IPS DF 6.9 (cell line): ENCODE data around the gene ROM1.

Experiments used
- DNase-seq: peaks from one replicate; pipeline ENCODE4 v3.0.0-alpha.2; 2013; ENCODE audit warnings: low read depth, low spot score
- H3K27ac ChIP-seq: one replicate; pipeline ENCODE4 v1.5.1; 2013; ENCODE audit warnings: low read length, control low read depth
- H3K27me3 ChIP-seq: 2 replicates; pipeline ENCODE4 v1.6.1; 2013; ENCODE audit warnings: mild to moderate bottlenecking, low read length; ENCODE audit not compliant: control insufficient read depth, insufficient read depth
- H3K36me3 ChIP-seq: 2 replicates; pipeline ENCODE4 v1.6.1; 2013; ENCODE audit warnings: low read length; ENCODE audit not compliant: control insufficient read depth, insufficient read depth
- H3K4me1 ChIP-seq: 2 replicates; pipeline ENCODE4 v1.6.1; 2013; ENCODE audit warnings: low read length; ENCODE audit not compliant: control insufficient read depth, insufficient read depth
- H3K4me3 ChIP-seq: 2 replicates; pipeline ENCODE4 v1.5.1; 2013; ENCODE audit warnings: mild to moderate bottlenecking, low read length
- H3K9me3 ChIP-seq: 2 replicates; pipeline ENCODE4 v1.6.1; 2013; ENCODE audit warnings: low read length, inconsistent platforms; ENCODE audit not compliant: control insufficient read depth, insufficient read depth
- WGBS: extraction: QIAGEN DNeasy Blood & Tissue Kit; methylation state at CpG from one replicate; pipeline ENCODE4 v1.1.7; 2013; ENCODE audit warnings: mixed read lengths, missing lambda C conversion rate; ENCODE audit not compliant: insufficient read length, insufficient coverage; 5-methylcytosine and 5-hydroxymethylcytosine counted together

ROM1 gene

DNA sequence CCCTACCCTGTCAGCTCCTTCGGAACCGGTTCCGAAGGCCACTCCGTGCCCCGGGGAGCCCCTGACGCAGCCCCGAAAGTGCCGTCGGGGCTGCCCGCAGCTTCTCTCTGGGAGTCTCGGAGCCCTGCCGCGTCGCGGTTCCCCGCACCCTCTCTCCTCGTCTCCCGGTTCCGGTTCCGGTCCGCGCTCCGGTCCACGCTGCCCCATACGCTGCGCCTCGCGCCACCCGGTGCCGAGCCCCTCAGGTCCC, 12.0 kb upstream of the ROM1 start:
- Histone ChIP-seq H3K27ac (no peak overlapping the region), H3K4me3 (peak overlapping the region; percentile 94), H3K36me3 (peaks cover 19% of the 10 kb centered on the region), H3K9me3 (no peaks in the 10 kb centered on the region), H3K4me1 (peaks cover 4% of the 10 kb centered on the region; the same call in 1 of the 2 replicates), H3K27me3 (peaks cover 3% of the 10 kb centered on the region; the same call in 1 of the 2 replicates)
- DNase-seq: no peak
- no CpG with 5 or more reads among the region's 30 CpGs for WGBS

DNA sequence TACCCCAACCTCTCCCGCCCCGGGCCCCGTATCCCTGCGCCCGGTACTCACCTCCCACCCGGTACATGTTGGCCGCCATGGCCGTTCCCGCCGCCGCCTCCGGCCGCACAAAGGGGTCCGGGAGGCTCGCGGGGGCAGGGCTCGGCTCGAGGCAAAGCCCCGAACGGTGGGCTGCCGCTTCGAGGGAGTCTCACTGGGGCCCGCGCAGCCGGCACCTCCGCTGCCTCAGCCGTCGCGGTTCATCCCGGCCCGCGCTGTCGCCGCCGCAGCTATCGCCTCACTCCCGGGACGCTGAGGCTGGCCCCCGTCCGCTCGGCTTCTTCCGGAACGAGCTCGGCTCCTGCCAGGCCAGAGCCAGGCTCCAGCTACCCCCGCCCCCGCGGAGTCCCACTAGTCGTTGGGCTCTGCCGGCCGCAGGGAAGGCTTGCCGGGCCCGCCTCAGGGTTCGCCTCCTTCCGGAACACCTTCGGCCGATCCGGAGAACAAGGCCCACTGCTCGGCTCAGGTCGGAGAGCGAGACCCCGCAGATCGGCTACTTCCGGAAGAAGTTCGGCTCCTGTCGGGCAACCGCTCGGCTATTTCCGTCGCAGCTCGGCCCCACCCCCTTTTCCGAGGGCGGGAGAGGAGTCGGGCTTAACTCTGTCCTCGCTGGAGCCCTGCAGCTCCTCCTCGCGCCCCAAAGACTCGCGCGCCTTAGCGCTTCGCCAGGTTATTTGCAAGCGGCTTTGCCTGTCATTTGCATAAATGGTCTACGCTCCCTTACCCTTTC, 11.5 kb upstream of the ROM1 start, which contains the start of gene MTA2:
MTA2 (minus strand) TSS at position 494 of the 769 bp plus-strand sequence; CDS start at position 79, 415 bp downstream.
- no CpG with 5 or more reads among the region's 83 CpGs for WGBS
- Histone ChIP-seq H3K27ac (no peak within 1 kb of the TSS), H3K27me3 (peaks cover 3% of the 10 kb centered on the region; the same call in 1 of the 2 replicates), H3K4me3 (peak within 1 kb of the TSS; percentile 94), H3K4me1 (peaks cover 4% of the 10 kb centered on the region; the same call in 1 of the 2 replicates), H3K9me3 (no peaks in the 10 kb centered on the region), H3K36me3 (peaks cover 14% of the 10 kb centered on the region)
- DNase-seq: peak; percentile 95

DNA sequence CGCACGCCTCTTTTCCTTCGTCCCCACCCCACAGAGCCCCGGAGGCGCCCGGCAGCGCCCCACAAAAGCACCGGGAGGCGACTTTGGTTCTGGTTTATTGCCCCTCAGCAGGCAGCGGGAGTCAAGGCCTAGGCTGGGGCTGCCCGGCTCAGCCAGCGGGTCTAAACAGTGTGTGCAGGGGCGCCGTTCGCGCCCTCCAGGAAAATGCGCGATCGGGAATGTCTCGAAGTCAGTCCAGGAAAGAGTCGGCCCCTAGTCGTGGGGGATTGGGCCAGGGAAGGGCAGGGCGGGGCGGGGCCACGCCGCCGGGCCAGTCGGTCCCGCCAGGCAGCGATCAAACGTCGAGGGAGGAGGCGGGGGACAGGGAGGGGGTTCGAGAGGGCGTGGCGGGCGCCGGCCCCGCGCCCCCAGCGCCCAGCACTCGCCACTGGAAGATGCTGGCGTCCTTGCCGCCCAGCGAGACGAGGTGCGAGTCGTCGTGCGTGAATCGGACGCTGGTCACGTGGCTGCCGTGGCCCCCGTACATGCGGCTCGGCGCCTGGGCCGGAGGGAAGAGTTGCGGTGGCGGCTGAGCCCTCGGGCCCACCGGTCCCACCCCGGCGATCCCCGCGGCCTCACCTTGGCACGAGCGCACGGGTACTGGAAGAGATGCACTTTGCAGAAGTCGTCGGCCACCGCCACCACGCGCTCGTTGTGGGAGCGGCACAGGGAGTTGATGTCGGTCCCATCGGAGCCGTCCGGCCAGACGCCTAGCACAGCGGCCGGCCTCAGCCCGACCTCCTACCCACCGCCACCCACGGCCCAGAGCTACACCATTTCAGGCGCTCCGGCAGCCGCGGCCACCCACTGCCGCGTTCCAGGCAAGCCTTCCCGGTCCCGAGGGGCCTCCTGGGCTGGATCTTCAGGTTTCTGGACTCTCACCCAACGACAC, 10.7 kb upstream of the ROM1 start:
- peaks cover 4% of the 10 kb centered on the region; the same call in 1 of the 2 replicates for H3K4me1 ChIP-seq
- no CpG with 5 or more reads among the region's 96 CpGs for WGBS
- peaks cover 9% of the 10 kb centered on the region; the same call in 1 of the 2 replicates for H3K36me3 ChIP-seq
- H3K4me3 ChIP-seq: peak overlapping the region; percentile 28; the same call in 1 of the 2 replicates
- no peaks in the 10 kb centered on the region for H3K9me3 ChIP-seq
- H3K27me3 ChIP-seq: peaks cover 3% of the 10 kb centered on the region; the same call in 1 of the 2 replicates
- H3K27ac ChIP-seq: no peak overlapping the region
- DNase-seq: no peak

DNA sequence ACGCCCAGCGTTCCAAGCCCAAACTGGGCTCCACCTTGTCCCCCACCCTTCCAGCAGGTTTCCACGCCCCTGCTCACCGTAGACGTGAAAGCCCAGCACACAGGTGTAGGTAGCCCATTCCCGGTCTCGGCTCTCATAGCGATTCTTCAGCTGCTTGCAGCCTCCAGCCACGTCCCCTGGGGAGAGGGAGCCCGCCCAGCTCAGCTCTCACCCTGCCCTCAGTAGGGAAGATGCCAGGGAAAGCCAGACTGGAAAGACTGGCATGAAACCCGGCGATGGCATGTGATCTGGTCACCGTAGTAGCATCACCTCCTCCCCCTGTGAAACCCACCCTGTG, 10.0 kb upstream of the ROM1 start:
- Histone ChIP-seq H3K9me3 (no peaks in the 10 kb centered on the region), H3K4me1 (peaks cover 4% of the 10 kb centered on the region; the same call in 1 of the 2 replicates), H3K36me3 (peaks cover 3% of the 10 kb centered on the region; the same call in 1 of the 2 replicates), H3K4me3 (peak overlapping the region; percentile 28; the same call in 1 of the 2 replicates), H3K27me3 (peaks cover 3% of the 10 kb centered on the region; the same call in 1 of the 2 replicates), H3K27ac (no peak overlapping the region)
- no CpG with 5 or more reads among the region's 13 CpGs for WGBS
- DNase-seq: no peak

DNA sequence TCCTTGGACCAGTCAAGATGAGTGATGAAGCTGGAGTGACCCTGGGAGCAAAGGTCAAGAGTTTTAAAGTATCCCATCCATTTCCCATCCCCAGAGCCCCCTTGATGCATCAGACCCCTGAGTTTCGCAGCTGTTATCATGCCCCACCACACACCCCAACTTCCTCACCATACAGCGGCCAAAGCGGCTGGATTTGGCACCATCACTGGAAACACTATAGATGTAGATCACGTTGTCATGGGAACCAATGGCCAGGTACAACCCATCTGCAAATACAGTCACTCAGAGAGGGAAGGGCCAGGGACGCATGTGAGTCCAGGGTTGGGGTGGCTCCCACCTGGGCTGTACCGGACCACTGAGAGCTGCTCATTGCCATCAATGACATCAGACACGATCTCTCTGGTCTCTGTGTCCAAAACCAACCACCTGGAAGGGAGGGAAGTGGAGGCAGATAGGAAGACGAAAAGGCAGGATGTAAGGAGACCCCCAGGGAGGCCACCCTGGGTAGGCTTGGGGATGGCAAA, 9.2 kb upstream of the ROM1 start:
- H3K27ac ChIP-seq: no peak overlapping the region
- no peaks in the 10 kb centered on the region for H3K36me3 ChIP-seq
- DNase-seq: no peak
- no peak overlapping the region for H3K4me3 ChIP-seq
- WGBS: no CpG with 5 or more reads among the region's 8 CpGs
- peaks cover 4% of the 10 kb centered on the region; the same call in 1 of the 2 replicates for H3K4me1 ChIP-seq
- peaks cover 3% of the 10 kb centered on the region; the same call in 1 of the 2 replicates for H3K27me3 ChIP-seq
- no peaks in the 10 kb centered on the region for H3K9me3 ChIP-seq

DNA sequence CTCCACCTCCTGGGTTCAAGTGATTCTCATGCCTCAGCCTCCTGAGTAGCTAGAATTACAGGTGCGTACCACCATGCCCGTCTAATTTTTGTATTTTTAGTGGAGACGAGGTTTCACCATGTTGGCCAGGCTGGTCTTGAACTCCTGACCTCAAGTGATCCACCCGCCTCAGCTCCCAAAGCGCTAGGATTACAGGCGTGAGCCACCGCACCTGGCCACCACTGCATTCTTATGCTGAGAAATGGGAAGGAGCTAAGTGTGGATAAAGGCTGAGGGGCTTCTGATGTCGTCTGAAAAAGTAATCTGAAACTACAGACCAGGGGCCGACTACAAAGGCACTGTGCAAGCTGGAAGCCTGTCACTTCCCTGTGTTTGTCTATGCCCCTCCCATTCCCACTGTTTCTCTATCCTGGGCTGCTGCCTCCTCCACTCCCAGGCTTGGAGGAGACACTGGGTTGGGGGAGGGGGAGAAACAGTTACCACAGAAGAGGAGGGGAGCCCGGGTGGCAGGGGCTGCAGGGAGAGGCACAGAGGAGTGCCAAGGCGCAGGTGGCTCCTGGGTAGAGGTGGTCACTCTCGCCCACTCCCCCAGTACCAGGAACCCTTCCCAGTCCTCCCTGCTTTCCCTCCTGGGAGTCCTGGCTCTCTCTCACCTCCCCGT, 8.5 kb upstream of the ROM1 start:
- H3K27ac ChIP-seq: no peak overlapping the region
- no peaks in the 10 kb centered on the region for H3K9me3 ChIP-seq
- peaks cover 3% of the 10 kb centered on the region; the same call in 1 of the 2 replicates for H3K27me3 ChIP-seq
- no CpG with 5 or more reads among the region's 13 CpGs for WGBS
- no peaks in the 10 kb centered on the region for H3K36me3 ChIP-seq
- peaks cover 3% of the 10 kb centered on the region; the same call in 1 of the 2 replicates for H3K4me1 ChIP-seq
- DNase-seq: no peak
- no peak overlapping the region for H3K4me3 ChIP-seq

DNA sequence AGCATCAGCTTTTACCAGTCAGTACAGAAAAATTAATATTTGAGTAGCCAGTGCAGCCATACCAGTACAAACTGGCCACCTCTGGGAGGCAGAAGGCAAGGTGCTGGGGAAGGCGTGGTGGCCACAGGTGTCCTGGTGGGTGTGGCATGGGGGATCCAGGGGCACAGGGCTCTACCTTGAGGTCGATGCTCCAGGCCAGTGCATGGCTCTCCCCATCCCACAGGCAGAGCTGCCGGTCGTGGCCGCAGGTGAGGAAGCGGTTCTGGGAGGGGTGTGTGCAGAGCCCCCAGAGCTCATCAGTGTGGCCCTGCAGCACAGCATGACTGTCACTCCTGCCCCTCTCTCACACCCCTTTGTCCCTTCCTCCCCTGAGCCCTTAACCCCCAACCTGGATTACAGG, 7.6 kb upstream of the ROM1 start:
- H3K27me3 ChIP-seq: peaks cover 3% of the 10 kb centered on the region; the same call in 1 of the 2 replicates
- no peaks in the 10 kb centered on the region for H3K9me3 ChIP-seq
- no peak overlapping the region for H3K27ac ChIP-seq
- DNase-seq: no peak
- no peaks in the 10 kb centered on the region for H3K36me3 ChIP-seq
- H3K4me1 ChIP-seq: no peaks in the 10 kb centered on the region
- H3K4me3 ChIP-seq: no peak overlapping the region
- WGBS: no CpG with 5 or more reads among the region's 6 CpGs

DNA sequence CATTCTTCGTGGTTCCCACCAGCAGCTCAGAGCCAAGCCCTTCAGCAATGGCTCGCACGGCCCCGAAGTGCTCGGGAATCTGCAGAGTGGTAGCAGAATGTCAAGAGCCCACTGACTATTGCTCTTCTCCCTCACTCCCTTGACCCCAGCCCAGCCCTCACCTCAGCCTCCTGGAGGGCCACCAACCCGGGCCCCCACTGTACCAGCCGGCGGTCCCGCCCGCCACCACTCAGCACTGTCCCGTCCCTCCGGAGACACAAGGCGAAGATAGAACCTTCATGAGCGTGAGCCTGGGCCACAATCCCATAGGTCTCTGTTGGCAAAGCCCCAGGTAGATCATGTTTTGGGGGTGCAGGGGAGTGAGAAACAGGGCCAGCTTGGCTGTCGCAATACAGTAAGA, 7.2 kb upstream of the ROM1 start:
- no peak overlapping the region for H3K27ac ChIP-seq
- no peak overlapping the region for H3K4me3 ChIP-seq
- no CpG with 5 or more reads among the region's 15 CpGs for WGBS
- H3K36me3 ChIP-seq: no peaks in the 10 kb centered on the region
- H3K9me3 ChIP-seq: no peaks in the 10 kb centered on the region
- no peaks in the 10 kb centered on the region; the same call in 1 of the 2 replicates for H3K4me1 ChIP-seq
- no peak for DNase-seq
- peaks cover 3% of the 10 kb centered on the region; the same call in 1 of the 2 replicates for H3K27me3 ChIP-seq

DNA sequence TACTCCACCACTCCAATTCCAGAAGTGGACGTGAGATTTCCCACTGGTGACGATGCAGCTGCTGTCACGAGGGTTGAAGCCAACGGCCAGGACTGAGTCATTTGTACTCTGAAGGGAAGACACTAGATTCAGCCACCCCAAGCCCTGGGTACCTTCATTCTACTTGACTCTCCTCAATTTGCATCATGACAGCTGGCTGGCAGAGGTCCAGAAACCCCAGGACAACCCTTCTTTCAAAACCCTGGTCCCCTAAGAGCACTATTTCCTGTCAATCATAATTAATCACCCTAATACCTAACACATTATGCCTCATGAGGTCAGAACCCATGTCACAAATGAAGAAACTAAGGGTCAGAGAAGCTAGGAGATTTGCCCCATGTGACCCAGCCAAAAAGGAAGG, 5.3 kb upstream of the ROM1 start:
- Histone ChIP-seq H3K36me3 (no peaks in the 10 kb centered on the region), H3K27ac (no peak overlapping the region), H3K4me1 (no peaks in the 10 kb centered on the region; the same call in 1 of the 2 replicates), H3K27me3 (peaks cover 3% of the 10 kb centered on the region; the same call in 1 of the 2 replicates), H3K4me3 (no peak overlapping the region), H3K9me3 (no peaks in the 10 kb centered on the region)
- DNase-seq: no peak
- no CpG with 5 or more reads among the region's 4 CpGs for WGBS
